HG03025 (cell line): ENCODE data around the gene KRTAP1-5.
"Not testable (repeated sequence)": the region's sequence is repeated elsewhere in the genome, so short reads cannot be mapped to it uniquely, and the experiment has no call there.

ENCODE experiments used
- ATAC-seq: cut with Tn5 transposase; IDR thresholded peaks from one replicate; pipeline ENCODE4 v1.9.1; 2021; ENCODE audit warnings: mild to moderate bottlenecking, moderate library complexity; ENCODE audit not compliant: unreplicated experiment, low FRiP score

The KRTAP1-5 gene

GRCh38 chr17:41009301-41009760 lies 17.7 kb downstream of the KRTAP1-5 start:
- no peak for ATAC-seq

GRCh38 chr17:41008811-41009210 lies 18.2 kb downstream of the KRTAP1-5 start, which contains the start of gene KRTAP3-1:
TSS of gene KRTAP3-1 (minus strand) at chr17:41009128. CDS start at chr17:41009074, 54 bp downstream.
- ATAC-seq = no peak

- ATAC-seq = no peak
Measured at GRCh38 chr17:41004397-41004796, 22.6 kb downstream of the KRTAP1-5 start.

- ATAC-seq = no peak
Measured at GRCh38 chr17:41003926-41004325, 23.1 kb downstream of the KRTAP1-5 start.

GRCh38 chr17:41002814-41003213 lies 24.2 kb downstream of the KRTAP1-5 start:
- ATAC-seq = no peak

GRCh38 chr17:41001795-41002194 lies 25.2 kb downstream of the KRTAP1-5 start:
- ATAC-seq = no peak

- not testable (repeated sequence) for ATAC-seq
Measured at GRCh38 chr17:40999563-40999962, 27.4 kb downstream of the KRTAP1-5 start, which contains the start of gene KRTAP3-2. TSS of gene KRTAP3-2 (minus strand) at chr17:40999906. CDS start at chr17:40999853, 53 bp downstream.

- no peak for ATAC-seq
Measured at GRCh38 chr17:40997361-40997760, 29.6 kb downstream of the KRTAP1-5 start.

- no peak for ATAC-seq
Measured at GRCh38 chr17:40996829-40997228, 30.2 kb downstream of the KRTAP1-5 start.

GRCh38 chr17:40995116-40995515 lies 31.9 kb downstream of the KRTAP1-5 start:
- no peak for ATAC-seq

- no peak for ATAC-seq
Measured at GRCh38 chr17:40993839-40994238, 33.2 kb downstream of the KRTAP1-5 start, which contains the start of gene KRTAP3-3. TSS of gene KRTAP3-3 (minus strand) at chr17:40994164. CDS start at chr17:40994097, 67 bp downstream.

GRCh38 chr17:40993084-40993483 lies 33.9 kb downstream of the KRTAP1-5 start:
- ATAC-seq = no peak

GRCh38 chr17:40992666-40993065 lies 34.3 kb downstream of the KRTAP1-5 start:
- ATAC-seq = no peak

GRCh38 chr17:40986920-40987319 lies 40.1 kb downstream of the KRTAP1-5 start:
- ATAC-seq = no peak

GRCh38 chr17:40984226-40984625 lies 42.8 kb downstream of the KRTAP1-5 start, which contains the start of gene KRT40:
TSS of gene KRT40 (minus strand) at chr17:40984326. CDS start at chr17:40984273, 53 bp downstream.
- no peak for ATAC-seq

GRCh38 chr17:40981115-40981514 lies 45.9 kb downstream of the KRTAP1-5 start:
- no peak for ATAC-seq

- ATAC-seq = no peak
Measured at GRCh38 chr17:40980596-40980995, 46.4 kb downstream of the KRTAP1-5 start.

GRCh38 chr17:40980117-40980516 lies 46.9 kb downstream of the KRTAP1-5 start:
- ATAC-seq = no peak

- ATAC-seq = no peak
Measured at GRCh38 chr17:40978575-40979151, 48.3 kb downstream of the KRTAP1-5 start.
